ENCODE results near the gene VAC14. TPM values are rescaled to one million over a fixed set of nuclear protein-coding genes. Genes with fewer than 3 reads are reported as not detected.

The VAC14 gene
- total and polyA plus RNA-seq, 3 donors from 2014 or later, result 41.0 to 80.5 (median 61.8) TPM

- Histone ChIP-seq H3K9me3 (no peaks in the 10 kb centered on the region), H3K27me3 (no peaks in the 10 kb centered on the region), H3K27ac (no peak overlapping the region), H3K36me3 (ENCODE audit: low read depth, missing control alignments) (no peaks in the 10 kb centered on the region), H3K4me3 (peak overlapping the region; percentile 12 to 21), H3K4me1 (peaks cover 30% of the 10 kb centered on the region)
- intact Hi-C loops (cut with DNase I; ENCODE audit: low total_unique reads), result loop anchor here (5.0 kb wide), 1 partner anchor 92 kb away; no protein-coding TSS in a partner anchor
- WGBS, 2 donors, result 44 to 58% methylated on average over 17 to 79 of the region's 80 CpGs
- peak; percentile 65 to 69 (median 66) for TF ChIP-seq CTCF (IDR thresholded peaks at IDR 0.05)
- TF ChIP-seq POLR2A (IDR thresholded peaks at IDR 0.05), result no peak
- no peak for DNase-seq
These were observed 121.1 kb downstream of the VAC14 start for GRCh38 chr16:70679671-70680494.

GRCh38 chr16:70678898-70679670, 121.9 kb downstream of the VAC14 start:
- Histone ChIP-seq H3K9me3 (no peaks in the 10 kb centered on the region), H3K27ac (no peak overlapping the region), H3K4me1 (peaks cover 22% of the 10 kb centered on the region), H3K4me3 (peak overlapping the region in 1 of 2 donors; percentile 21), H3K27me3 (no peaks in the 10 kb centered on the region), H3K36me3 (ENCODE audit: low read depth, missing control alignments) (no peaks in the 10 kb centered on the region)
- WGBS, 2 donors, result 67 to 76% methylated on average over 20 to 31 of the region's 31 CpGs
- intact Hi-C loops (cut with DNase I; ENCODE audit: low total_unique reads), result loop anchor here (5.0 kb wide), 1 partner anchor 93 kb away; no protein-coding TSS in a partner anchor
- TF ChIP-seq POLR2A (IDR thresholded peaks at IDR 0.05) (no peak), CTCF (IDR thresholded peaks at IDR 0.05) (no peak)
- no peak for DNase-seq

GRCh38 chr16:70678121-70678897, 122.6 kb downstream of the VAC14 start:
- TF ChIP-seq CTCF (IDR thresholded peaks at IDR 0.05), result no peak
- TF ChIP-seq POLR2A (IDR thresholded peaks at IDR 0.05), result no peak
- peaks cover 17% of the 10 kb centered on the region for H3K4me1 ChIP-seq
- H3K27ac ChIP-seq, result no peak overlapping the region
- H3K27me3 ChIP-seq, result no peaks in the 10 kb centered on the region
- H3K9me3 ChIP-seq, result no peaks in the 10 kb centered on the region
- no peaks in the 10 kb centered on the region for H3K36me3 ChIP-seq (ENCODE audit: low read depth, missing control alignments)
- WGBS, 2 donors, result 90 to 91% methylated on average over 9 to 22 of the region's 22 CpGs
- no peak for DNase-seq
- no peak overlapping the region for H3K4me3 ChIP-seq
- intact Hi-C loops (cut with DNase I; ENCODE audit: low total_unique reads), result loop anchor here (5.0 kb wide), 1 partner anchor 94 kb away; no protein-coding TSS in a partner anchor

GRCh38 chr16:70677499-70678120, 123.3 kb downstream of the VAC14 start:
- whole genome bisulfite sequencing, 2 donors, result 94 to 95% methylated on average over 8 to 15 of the region's 15 CpGs
- Histone ChIP-seq H3K27ac (no peak overlapping the region), H3K36me3 (ENCODE audit: low read depth, missing control alignments) (no peaks in the 10 kb centered on the region), H3K9me3 (no peaks in the 10 kb centered on the region), H3K27me3 (no peaks in the 10 kb centered on the region), H3K4me1 (peaks cover 17% of the 10 kb centered on the region), H3K4me3 (no peak overlapping the region)
- TF ChIP-seq POLR2A (IDR thresholded peaks at IDR 0.05) (no peak), CTCF (IDR thresholded peaks at IDR 0.05) (no peak)
- intact Hi-C loops (cut with DNase I; ENCODE audit: low total_unique reads), result loop anchor here (5.0 kb wide), 1 partner anchor 95 kb away; no protein-coding TSS in a partner anchor
- DNase-seq, result no peak
